IPS-18a (cell line): ENCODE data around the gene LRSAM1.

Source experiments
- H3K27ac ChIP-seq: one replicate; pipeline ENCODE4 v1.5.1; 2013; ENCODE audit warnings: low read length
- H3K27me3 ChIP-seq: one replicate; pipeline ENCODE4 v1.6.1; 2013; ENCODE audit warnings: mild to moderate bottlenecking, low read length; ENCODE audit not compliant: control insufficient read depth, insufficient read depth
- H3K36me3 ChIP-seq: one replicate; pipeline ENCODE4 v1.6.1; 2013; ENCODE audit warnings: low read depth, low read length; ENCODE audit not compliant: control insufficient read depth
- H3K4me1 ChIP-seq: one replicate; pipeline ENCODE4 v1.6.1; 2013; ENCODE audit warnings: low read depth, low read length; ENCODE audit not compliant: control insufficient read depth
- H3K4me3 ChIP-seq: one replicate; pipeline ENCODE4 v1.5.1; 2013; ENCODE audit warnings: low read length
- H3K9ac ChIP-seq: one replicate; pipeline ENCODE4 v1.6.1; 2013; ENCODE audit warnings: mild to moderate bottlenecking, low read length, moderate library complexity
- H3K9me3 ChIP-seq: one replicate; pipeline ENCODE4 v1.6.1; 2013; ENCODE audit warnings: low read depth, low read length; ENCODE audit not compliant: control insufficient read depth

LRSAM1 gene

DNA sequence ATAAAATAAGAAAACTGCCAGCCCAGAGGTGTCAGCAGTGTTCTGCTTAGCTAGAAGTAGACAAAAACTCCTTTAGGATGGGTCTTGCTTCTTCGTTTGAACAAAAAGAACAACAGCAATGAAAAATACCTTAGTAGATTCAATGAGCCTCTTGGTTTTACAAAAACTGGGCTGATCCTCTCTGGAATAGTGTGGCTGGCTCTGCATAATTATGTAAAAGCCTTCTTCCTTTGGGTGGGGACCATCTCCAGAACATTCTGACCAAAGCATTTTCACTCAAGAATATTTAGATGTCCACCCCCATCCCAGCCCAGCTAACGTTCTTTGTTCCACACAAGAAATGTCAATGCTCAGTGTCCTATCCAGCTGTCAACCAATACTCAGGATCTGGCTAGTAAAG lies 63.2 kb downstream of the LRSAM1 start:
- Histone ChIP-seq H3K27ac (no peak overlapping the region), H3K4me1 (peaks cover 6% of the 10 kb centered on the region), H3K27me3 (no peaks in the 10 kb centered on the region), H3K9me3 (no peaks in the 10 kb centered on the region), H3K4me3 (no peak overlapping the region), H3K9ac (no peak overlapping the region), H3K36me3 (peaks cover 16% of the 10 kb centered on the region)

DNA sequence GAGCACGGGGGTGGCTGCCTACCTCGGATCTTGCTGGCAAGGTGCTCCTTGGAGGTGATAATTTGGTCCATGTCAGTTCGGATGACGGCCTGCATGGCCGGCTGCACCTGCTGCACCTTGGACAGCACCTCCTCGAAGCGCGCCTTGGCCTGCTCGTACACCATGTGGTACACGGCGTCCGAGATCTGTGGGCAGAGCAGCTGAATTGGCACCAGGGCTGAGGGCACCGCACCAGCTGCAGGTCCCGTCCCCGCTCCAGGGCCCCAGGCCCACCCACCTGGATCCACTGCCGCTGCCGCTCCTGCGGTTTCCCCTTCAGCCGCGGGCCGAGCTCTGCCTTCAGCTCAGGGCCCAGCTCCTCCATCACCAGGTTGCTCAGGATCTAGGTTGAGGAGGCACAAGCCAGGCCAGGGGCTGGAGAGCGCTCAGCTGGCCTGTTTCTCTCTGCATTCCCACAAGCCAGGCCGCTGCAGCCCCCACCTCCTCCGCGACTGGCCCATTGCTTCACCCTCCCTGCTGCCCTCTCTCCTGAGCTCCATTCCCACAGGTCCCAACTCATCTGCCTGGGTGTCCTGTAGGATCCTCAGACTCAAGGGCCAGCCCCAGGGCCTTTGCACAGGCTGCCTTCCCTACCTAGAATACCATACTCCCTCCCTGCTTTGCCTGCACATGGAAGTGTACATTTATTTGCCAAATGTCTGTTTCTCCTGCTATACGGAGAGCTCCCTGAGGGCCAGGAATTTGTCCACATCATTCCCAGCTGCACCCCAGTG lies 65.7 kb downstream of the LRSAM1 start:
- Histone ChIP-seq H3K27ac (no peak overlapping the region), H3K9ac (no peak overlapping the region), H3K27me3 (no peaks in the 10 kb centered on the region), H3K36me3 (peaks cover 16% of the 10 kb centered on the region), H3K4me3 (no peak overlapping the region), H3K9me3 (no peaks in the 10 kb centered on the region), H3K4me1 (peaks cover 7% of the 10 kb centered on the region)

- Histone ChIP-seq H3K27ac (no peak overlapping the region), H3K9me3 (no peaks in the 10 kb centered on the region), H3K4me3 (no peak overlapping the region), H3K36me3 (peaks cover 16% of the 10 kb centered on the region), H3K9ac (no peak overlapping the region), H3K27me3 (no peaks in the 10 kb centered on the region), H3K4me1 (peaks cover 6% of the 10 kb centered on the region)
These were observed 66.3 kb downstream of the LRSAM1 start for GRCh38 chr9:127517620-127518019.

GRCh38 chr9:127518091-127518856 lies 67.0 kb downstream of the LRSAM1 start:
- H3K9me3 ChIP-seq, result no peaks in the 10 kb centered on the region
- H3K4me1 ChIP-seq, result peaks cover 6% of the 10 kb centered on the region
- H3K36me3 ChIP-seq, result peaks cover 16% of the 10 kb centered on the region
- H3K4me3 ChIP-seq, result no peak overlapping the region
- H3K9ac ChIP-seq, result no peak overlapping the region
- no peaks in the 10 kb centered on the region for H3K27me3 ChIP-seq
- H3K27ac ChIP-seq, result no peak overlapping the region

DNA sequence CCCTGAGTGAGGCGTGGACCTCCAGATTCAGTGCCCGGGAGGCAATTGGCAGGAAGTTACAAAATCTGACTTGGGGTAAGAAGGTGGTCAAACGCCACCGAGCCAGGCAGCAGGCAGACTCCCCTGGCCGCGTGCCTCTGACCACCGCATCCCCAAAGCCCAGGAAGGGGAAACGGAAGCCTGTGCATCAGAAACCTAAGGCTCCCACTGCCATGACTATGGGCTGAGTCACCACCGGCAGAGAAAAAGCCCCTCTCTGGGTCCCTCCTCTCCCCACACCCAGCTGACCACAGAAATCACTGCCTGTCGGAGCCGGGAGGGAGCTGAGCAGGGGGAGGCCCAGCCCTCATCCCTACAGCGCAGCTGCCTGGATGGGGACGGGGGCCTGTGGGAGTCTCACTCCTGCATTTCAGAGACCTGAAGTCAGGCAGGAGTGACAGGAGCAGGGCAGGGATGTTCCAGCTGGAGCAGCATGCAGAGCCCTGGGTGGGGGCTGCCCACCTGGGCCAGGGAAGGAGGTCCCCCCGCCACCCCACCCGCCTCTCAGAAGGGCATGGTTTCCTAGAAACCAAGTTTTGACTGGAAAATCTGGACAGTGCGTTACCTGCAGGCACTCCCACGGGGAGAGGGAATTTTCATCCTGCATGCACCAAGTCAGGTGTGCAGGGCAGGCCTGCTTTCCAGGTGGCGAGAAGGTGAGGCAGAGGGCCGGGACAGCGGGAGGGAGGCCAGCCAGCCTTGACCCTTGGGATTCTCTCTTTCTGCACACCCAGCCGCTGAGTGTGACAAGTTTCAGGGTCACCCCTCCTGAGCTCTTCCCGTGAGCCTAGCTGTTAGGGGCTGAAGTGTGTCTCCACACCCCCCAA lies 68.2 kb downstream of the LRSAM1 start:
- H3K36me3 ChIP-seq, result peaks cover 9% of the 10 kb centered on the region

GRCh38 chr9:127520941-127521918 lies 69.9 kb downstream of the LRSAM1 start:
- Histone ChIP-seq H3K27ac (no peak overlapping the region), H3K36me3 (peaks cover 13% of the 10 kb centered on the region), H3K4me1 (peaks cover 6% of the 10 kb centered on the region)

More for the DNA sequence above, 68.2 kb downstream of the LRSAM1 start:
- H3K9me3 ChIP-seq, result no peaks in the 10 kb centered on the region
- no peaks in the 10 kb centered on the region for H3K27me3 ChIP-seq
- no peak overlapping the region for H3K9ac ChIP-seq
- no peak overlapping the region for H3K4me3 ChIP-seq
- H3K27ac ChIP-seq, result no peak overlapping the region
- H3K4me1 ChIP-seq, result peaks cover 6% of the 10 kb centered on the region

DNA sequence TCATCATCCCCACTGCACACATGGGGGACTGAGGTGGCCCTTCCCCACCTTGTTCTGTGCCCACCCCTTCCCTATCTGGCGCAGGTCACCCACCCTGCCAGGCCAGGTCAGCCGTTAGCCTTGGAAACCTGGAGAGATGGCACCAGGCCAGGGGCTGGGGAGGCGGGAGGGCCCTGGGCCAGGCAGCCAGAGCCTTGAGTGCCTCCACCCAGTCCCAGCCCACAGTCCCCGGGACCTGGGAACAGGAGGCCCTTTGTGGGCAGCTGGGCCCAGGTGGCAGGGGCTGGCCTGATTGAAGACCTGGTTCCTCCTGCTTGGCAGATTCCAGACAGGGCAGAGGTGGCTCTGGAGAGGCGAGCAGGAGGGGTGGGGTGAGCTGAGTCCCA lies 70.6 kb downstream of the LRSAM1 start:
- H3K27ac ChIP-seq, result no peak overlapping the region
- H3K9ac ChIP-seq, result no peak overlapping the region
- peaks cover 6% of the 10 kb centered on the region for H3K4me1 ChIP-seq

More at GRCh38 chr9:127520941-127521918, 69.9 kb downstream of the LRSAM1 start:
- H3K4me3 ChIP-seq, result no peak overlapping the region
- no peaks in the 10 kb centered on the region for H3K27me3 ChIP-seq
- no peaks in the 10 kb centered on the region for H3K9me3 ChIP-seq
- H3K9ac ChIP-seq, result no peak overlapping the region

GRCh38 chr9:127522727-127523126 lies 71.4 kb downstream of the LRSAM1 start:
- no peaks in the 10 kb centered on the region for H3K9me3 ChIP-seq
- no peak overlapping the region for H3K9ac ChIP-seq
- H3K4me3 ChIP-seq, result no peak overlapping the region
- H3K36me3 ChIP-seq, result peaks cover 6% of the 10 kb centered on the region
- no peaks in the 10 kb centered on the region for H3K27me3 ChIP-seq
- no peak overlapping the region for H3K27ac ChIP-seq
- H3K4me1 ChIP-seq, result peaks cover 6% of the 10 kb centered on the region

More for the DNA sequence above, 70.6 kb downstream of the LRSAM1 start:
- no peak overlapping the region for H3K4me3 ChIP-seq
- no peaks in the 10 kb centered on the region for H3K27me3 ChIP-seq
- H3K9me3 ChIP-seq, result no peaks in the 10 kb centered on the region
- H3K36me3 ChIP-seq, result peaks cover 6% of the 10 kb centered on the region

- no peaks in the 10 kb centered on the region for H3K9me3 ChIP-seq
- no peak overlapping the region for H3K9ac ChIP-seq
- H3K36me3 ChIP-seq, result peaks cover 6% of the 10 kb centered on the region
- H3K27ac ChIP-seq, result no peak overlapping the region
- H3K4me1 ChIP-seq, result peaks cover 11% of the 10 kb centered on the region
- H3K27me3 ChIP-seq, result no peaks in the 10 kb centered on the region
- no peak overlapping the region for H3K4me3 ChIP-seq
These were observed 72.1 kb downstream of the LRSAM1 start for GRCh38 chr9:127523312-127523851.

DNA sequence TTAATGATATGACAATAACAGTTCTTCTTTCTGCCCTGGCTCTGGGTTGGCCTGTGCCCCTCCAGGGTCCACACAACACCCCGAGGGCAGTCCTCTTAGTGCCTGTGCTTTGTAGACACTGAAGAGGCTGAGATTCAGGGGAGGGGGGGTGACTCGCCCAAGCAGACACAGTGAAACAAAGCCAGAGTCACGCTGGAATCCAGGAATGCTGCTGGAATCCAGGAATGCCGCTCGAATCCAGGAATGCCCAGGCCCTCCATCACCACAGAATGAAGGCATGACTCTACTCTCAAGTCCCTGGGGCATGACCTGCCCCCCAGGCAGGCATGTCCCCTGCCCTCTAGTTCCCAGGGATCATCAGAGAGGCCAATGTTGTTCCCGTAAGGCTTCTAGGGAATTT lies 73.1 kb downstream of the LRSAM1 start:
- H3K9me3 ChIP-seq, result no peaks in the 10 kb centered on the region
- H3K36me3 ChIP-seq, result peaks cover 6% of the 10 kb centered on the region
- H3K27ac ChIP-seq, result no peak overlapping the region
- no peak overlapping the region for H3K9ac ChIP-seq
- no peak overlapping the region for H3K4me3 ChIP-seq
- H3K4me1 ChIP-seq, result peaks cover 19% of the 10 kb centered on the region
- no peaks in the 10 kb centered on the region for H3K27me3 ChIP-seq
